B cell (primary cell): ENCODE data around the gene KIF1A. TPM values are rescaled to one million over a fixed set of nuclear protein-coding genes. Genes with fewer than 3 reads are reported as not detected.

ENCODE experiments used
- ATAC-seq: fragments of 200-7000 bp; cut with Tn5 transposase; one replicate; pipeline ENCODE4 v1.10.0; 2021; ENCODE audit warnings: low read depth, mild to moderate bottlenecking, moderate number of reproducible peaks, moderate library complexity
- CTCF ChIA-PET: fragments of 350-600 bp; sonication (Branson Sonifier 250); formaldehyde crosslinking; loops from one replicate; lab custom pipeline; 2021; ENCODE audit warnings: antibody characterized with exemption, inconsistent platforms; lab: Charles Lee
- POLR2A ChIA-PET: fragments of 350-600 bp; sonication (Branson Sonifier 250); formaldehyde crosslinking; loops from one replicate; lab custom pipeline; 2021; ENCODE audit warnings: antibody characterized with exemption; lab: Charles Lee
- DNase-seq: peaks from one replicate; pipeline ENCODE4 v3.0.0; 2013
- H2AFZ ChIP-seq: 2 replicates; pipeline ENCODE4 v1.6.1; 2012; ENCODE audit warnings: mild to moderate bottlenecking, low read depth, low read length; ENCODE audit not compliant: insufficient read depth, poor library complexity, severe bottlenecking
- H3K27ac ChIP-seq, 2 donors: 1 replicate in 1 of 2; 2 replicates in 1 of 2; pipeline ENCODE4 v1.5.1; 2012 to 2013; ENCODE audit warnings: low read length in 2 of 2, mild to moderate bottlenecking in 2 of 2, moderate library complexity in 1 of 2
- H3K27me3 ChIP-seq, 4 experiments: fragments of 200-600 bp in 1 of 4; sonication (generic) in 1 of 4; replicated peaks in 1 of 4; 1 replicate in 2 of 4; 2 replicates in 2 of 4; pipeline versions ENCODE4 v1.6.1 to v1.7.0; 2013 to 2016; ENCODE audit warnings: low read length in 3 of 4, mild to moderate bottlenecking in 2 of 4, mixed read lengths in 1 of 4, moderate library complexity in 1 of 4; ENCODE audit not compliant: insufficient read depth in 4 of 4, control insufficient read depth in 3 of 4; ENCODE audit errors: control extremely low read depth in 1 of 4
- H3K36me3 ChIP-seq, 2 experiments: replicated peaks in 1 of 2; 1 replicate in 1 of 2; 2 replicates in 1 of 2; pipeline versions ENCODE4 v1.6.1 to v1.7.1; 2013; ENCODE audit warnings: low read length in 1 of 2; ENCODE audit not compliant: insufficient read depth in 2 of 2, control insufficient read depth in 1 of 2; ENCODE audit errors: control extremely low read depth in 1 of 2, extremely low read depth in 1 of 2
- H3K4me1 ChIP-seq, 2 donors: fragments of 200-600 bp in 1 of 2; sonication (generic) in 1 of 2; 1 replicate in 1 of 2; 2 replicates in 1 of 2; pipeline versions ENCODE4 v1.5.1 to v1.6.1; 2013 to 2017; ENCODE audit warnings: low read length in 2 of 2; ENCODE audit not compliant: control insufficient read depth in 2 of 2, insufficient read depth in 2 of 2
- H3K4me2 ChIP-seq: replicated peaks from 2 replicates; pipeline ENCODE3; 2012; ENCODE audit warnings: mild to moderate bottlenecking, low read depth, low read length; ENCODE audit not compliant: poor library complexity, severe bottlenecking
- H3K4me3 ChIP-seq, 5 experiments: fragments of 200-600 bp in 1 of 5; sonication (generic) in 1 of 5; 1 replicate in 3 of 5; 2 replicates in 2 of 5; pipeline versions ENCODE4 v1.5.1 to v1.7.0; 2011 to 2016; ENCODE audit warnings: low read length in 4 of 5, mild to moderate bottlenecking in 4 of 5, low read depth in 2 of 5, control low read depth in 1 of 5, moderate library complexity in 1 of 5; ENCODE audit not compliant: insufficient read depth in 1 of 5; ENCODE audit errors: control extremely low read depth in 1 of 5, extremely low read depth in 1 of 5
- H3K79me2 ChIP-seq: fragments of 200-600 bp; sonication (generic); one replicate; pipeline ENCODE4 v1.6.0; 2016; ENCODE audit warnings: low read length; ENCODE audit not compliant: control insufficient read depth, insufficient read depth
- H3K9ac ChIP-seq: fragments of 200-600 bp; sonication (generic); 2 replicates; pipeline ENCODE4 v1.6.1; 2017; ENCODE audit warnings: mild to moderate bottlenecking, low read length, moderate library complexity
- H3K9me3 ChIP-seq, 3 donors: one replicate each; pipeline versions ENCODE4 v1.6.1 to v1.7.1; 2013; ENCODE audit warnings: low read length in 2 of 3; ENCODE audit not compliant: control insufficient read depth in 2 of 3, insufficient read depth in 1 of 3; ENCODE audit errors: control extremely low read depth in 1 of 3
- H4K20me1 ChIP-seq: 2 replicates; pipeline ENCODE4 v1.6.0; 2012; ENCODE audit warnings: mild to moderate bottlenecking, low read length; ENCODE audit not compliant: insufficient read depth, control insufficient read depth, poor library complexity, severe bottlenecking
- H3K27ac Mint-ChIP-seq: one replicate; pipeline ENCODE4 v1.8.0; 2021; ENCODE audit warnings: mixed read lengths
- H3K27me3 Mint-ChIP-seq: one replicate; pipeline ENCODE4 v1.8.0; 2021; ENCODE audit warnings: mixed read lengths
- H3K4me1 Mint-ChIP-seq: one replicate; pipeline ENCODE4 v1.8.0; 2021; ENCODE audit warnings: mixed read lengths
- H3K4me3 Mint-ChIP-seq: one replicate; pipeline ENCODE4 v1.8.0; 2021; ENCODE audit warnings: mixed read lengths
- H3K9me3 Mint-ChIP-seq: one replicate; pipeline ENCODE4 v1.8.0; 2022; ENCODE audit warnings: mixed read lengths; ENCODE audit not compliant: insufficient read depth
- EZH2 ChIP-seq: IDR thresholded peaks from 2 replicates; pipeline ENCODE4 v1.6.1; 2012; ENCODE audit warnings: borderline replicate concordance, low read depth, mild to moderate bottlenecking, moderate library complexity, low read length; ENCODE audit not compliant: insufficient read depth, poor library complexity, severe bottlenecking
- WGBS: methylation state at CpG from one replicate; pipeline ENCODE4 v1.1.5; 2013; ENCODE audit warnings: missing lambda C conversion rate; ENCODE audit not compliant: insufficient coverage; 5-methylcytosine and 5-hydroxymethylcytosine counted together
- intact Hi-C: fragments of 100-400 bp; cut with micrococcal nuclease; formaldehyde crosslinking; loops from one replicate; pipeline ENCODE4 v1.10.0; 2022
- polyA plus RNA-seq: library from polyadenylated mRNA; depleted of rRNA; stranded (reverse); fragments of >200 nt; gene quantifications from 2 replicates; pipeline ENCODE4 v1.2.3, GENCODE V29; 2012
- total RNA-seq, 2 donors: library from RNA; stranded (reverse); fragments of 120-200 nt in 1 of 2; gene quantifications; 1 replicate in 1 of 2; 2 replicates in 1 of 2; pipeline versions ENCODE4 v1.2.3 to v1.2.4, GENCODE V29; 2013 to 2022
- TF ChIP-seq, protein P1 (sequence below): fragments of 200-600 bp; IDR thresholded peaks from one replicate; pipeline ENCODE4 v1.8.0; 2022; ENCODE audit warnings: antibody characterized with exemption, mild to moderate bottlenecking

The KIF1A gene
- total and polyA plus RNA-seq, 2 donors (not counting 1 experiment from before 2014, with no cell fraction given): not detected

DNA sequence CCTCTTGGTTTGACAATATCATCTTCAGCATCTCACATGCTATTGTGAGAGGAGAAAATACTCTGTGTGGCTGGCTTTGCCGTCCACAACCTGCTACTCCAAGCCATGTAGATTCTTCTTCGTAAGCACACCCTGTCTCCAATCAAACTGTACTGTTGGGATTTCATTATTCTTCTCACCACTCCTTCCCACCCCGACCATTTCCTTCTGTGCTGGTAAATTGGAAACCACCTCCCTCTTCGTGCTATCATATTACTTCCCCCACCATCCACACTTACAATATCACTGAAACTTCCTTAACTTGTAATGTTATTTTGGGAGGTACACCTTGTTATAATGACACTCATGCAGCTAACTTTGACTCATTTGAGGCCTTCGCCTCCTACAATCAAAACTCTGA is 45.4 kb upstream of the KIF1A start:
- Histone ChIP-seq H3K4me2 (no peak overlapping the region), H4K20me1 (no peaks in the 10 kb centered on the region), H3K9ac (no peak overlapping the region), H3K27me3 (no peaks in the 10 kb centered on the region), H3K9me3 (no peaks in the 10 kb centered on the region), H3K4me1 (no peaks in the 10 kb centered on the region), H3K4me3 (no peak overlapping the region), H2AFZ (no peak overlapping the region), H3K36me3 (no peaks in the 10 kb centered on the region), H3K27ac (no peak overlapping the region), H3K79me2 (no peaks in the 10 kb centered on the region)
- H3K27ac Mint-ChIP-seq: no peak overlapping the region
- DNase-seq: no peak
- no peak for ATAC-seq
- no peaks in the 10 kb centered on the region for H3K9me3 Mint-ChIP-seq
- no peaks in the 10 kb centered on the region for H3K4me1 Mint-ChIP-seq
- 74% methylated on average over 3 of the region's 5 CpGs for WGBS
- intact Hi-C loops: no loop called here
- ChIA-PET POLR2A (interaction anchor here (0.7 kb wide), 1 partner anchor 351 kb away, joined by 10 read pairs; no protein-coding TSS in a partner anchor), CTCF (interaction anchor here (0.7 kb wide), 1 partner anchor 224 kb away, joined by 3 read pairs; no protein-coding TSS in a partner anchor)
- TF ChIP-seq EZH2: no peak
- TF ChIP-seq, protein P1, sequence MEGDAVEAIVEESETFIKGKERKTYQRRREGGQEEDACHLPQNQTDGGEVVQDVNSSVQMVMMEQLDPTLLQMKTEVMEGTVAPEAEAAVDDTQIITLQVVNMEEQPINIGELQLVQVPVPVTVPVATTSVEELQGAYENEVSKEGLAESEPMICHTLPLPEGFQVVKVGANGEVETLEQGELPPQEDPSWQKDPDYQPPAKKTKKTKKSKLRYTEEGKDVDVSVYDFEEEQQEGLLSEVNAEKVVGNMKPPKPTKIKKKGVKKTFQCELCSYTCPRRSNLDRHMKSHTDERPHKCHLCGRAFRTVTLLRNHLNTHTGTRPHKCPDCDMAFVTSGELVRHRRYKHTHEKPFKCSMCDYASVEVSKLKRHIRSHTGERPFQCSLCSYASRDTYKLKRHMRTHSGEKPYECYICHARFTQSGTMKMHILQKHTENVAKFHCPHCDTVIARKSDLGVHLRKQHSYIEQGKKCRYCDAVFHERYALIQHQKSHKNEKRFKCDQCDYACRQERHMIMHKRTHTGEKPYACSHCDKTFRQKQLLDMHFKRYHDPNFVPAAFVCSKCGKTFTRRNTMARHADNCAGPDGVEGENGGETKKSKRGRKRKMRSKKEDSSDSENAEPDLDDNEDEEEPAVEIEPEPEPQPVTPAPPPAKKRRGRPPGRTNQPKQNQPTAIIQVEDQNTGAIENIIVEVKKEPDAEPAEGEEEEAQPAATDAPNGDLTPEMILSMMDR: no peak
- no peak overlapping the region for H3K4me3 Mint-ChIP-seq
- peaks cover 30% of the 10 kb centered on the region for H3K27me3 Mint-ChIP-seq

- Histone ChIP-seq H3K9ac (no peak overlapping the region), H3K9me3 (no peaks in the 10 kb centered on the region), H3K4me1 (no peaks in the 10 kb centered on the region), H4K20me1 (no peaks in the 10 kb centered on the region), H3K27me3 (no peaks in the 10 kb centered on the region), H3K27ac (no peak overlapping the region), H3K4me2 (no peak overlapping the region), H3K4me3 (no peak overlapping the region), H3K36me3 (no peaks in the 10 kb centered on the region), H3K79me2 (no peaks in the 10 kb centered on the region), H2AFZ (no peak overlapping the region)
- intact Hi-C loops: no loop called here
- Mint-ChIP-seq H3K27ac (no peak overlapping the region), H3K4me3 (no peak overlapping the region), H3K4me1 (no peaks in the 10 kb centered on the region), H3K27me3 (peaks cover 33% of the 10 kb centered on the region), H3K9me3 (no peaks in the 10 kb centered on the region)
- DNase-seq: no peak
- POLR2A ChIA-PET: interaction anchor here (0.7 kb wide), 1 partner anchor 350 kb away, joined by 10 read pairs; no protein-coding TSS in a partner anchor
- TF ChIP-seq EZH2: no peak
- CTCF ChIA-PET: interaction anchor here (0.7 kb wide), 1 partner anchor 225 kb away, joined by 3 read pairs; no protein-coding TSS in a partner anchor
- no peak for ATAC-seq
- 100% methylated on average over 2 of the region's 3 CpGs for WGBS
Observed at GRCh38 chr2:240864475-240864874, 44.5 kb upstream of the KIF1A start.
